Mammary epithelial cell (primary cell): Measurements from ENCODE around the gene CST5.

Experiments
- CTCF ChIP-seq, 2 donors: IDR thresholded peaks in 1 of 2; conservative IDR thresholded peaks in 1 of 2; 2 replicates each; pipeline ENCODE4 v1.5.1; 2011 to 2012; ENCODE audit warnings: inconsistent platforms in 2 of 2, low read length in 2 of 2, mild to moderate bottlenecking in 2 of 2, control low read depth in 1 of 2, low read depth in 1 of 2; ENCODE audit not compliant: insufficient read depth in 1 of 2; ENCODE audit errors: extremely low read depth in 1 of 2
- EZH2 ChIP-seq: IDR thresholded peaks from 2 replicates; pipeline ENCODE4 v1.6.1; 2012; ENCODE audit warnings: low read length, inconsistent platforms, borderline replicate concordance

- TF ChIP-seq CTCF (conservative IDR thresholded peaks at IDR 0.05 in 1 of 2, IDR thresholded peaks at IDR 0.05 in 1 of 2; ENCODE audit: extremely low read depth in 1 of 2, insufficient read depth in 1 of 2, low read depth in 1 of 2, low read length in 2 of 2) (no peak), EZH2 (no peak)
These were observed 36.3 kb upstream of the CST5 start for GRCh38 chr20:23915844-23916243.
